Kidney glomerular epithelial cell (primary cell): Measurements from ENCODE around the gene JPH3.

Experiments
- DNase-seq: peaks from one replicate; lab custom pipeline; 2025; lab: John Stamatoyannopoulos, UW

Gene JPH3

DNA sequence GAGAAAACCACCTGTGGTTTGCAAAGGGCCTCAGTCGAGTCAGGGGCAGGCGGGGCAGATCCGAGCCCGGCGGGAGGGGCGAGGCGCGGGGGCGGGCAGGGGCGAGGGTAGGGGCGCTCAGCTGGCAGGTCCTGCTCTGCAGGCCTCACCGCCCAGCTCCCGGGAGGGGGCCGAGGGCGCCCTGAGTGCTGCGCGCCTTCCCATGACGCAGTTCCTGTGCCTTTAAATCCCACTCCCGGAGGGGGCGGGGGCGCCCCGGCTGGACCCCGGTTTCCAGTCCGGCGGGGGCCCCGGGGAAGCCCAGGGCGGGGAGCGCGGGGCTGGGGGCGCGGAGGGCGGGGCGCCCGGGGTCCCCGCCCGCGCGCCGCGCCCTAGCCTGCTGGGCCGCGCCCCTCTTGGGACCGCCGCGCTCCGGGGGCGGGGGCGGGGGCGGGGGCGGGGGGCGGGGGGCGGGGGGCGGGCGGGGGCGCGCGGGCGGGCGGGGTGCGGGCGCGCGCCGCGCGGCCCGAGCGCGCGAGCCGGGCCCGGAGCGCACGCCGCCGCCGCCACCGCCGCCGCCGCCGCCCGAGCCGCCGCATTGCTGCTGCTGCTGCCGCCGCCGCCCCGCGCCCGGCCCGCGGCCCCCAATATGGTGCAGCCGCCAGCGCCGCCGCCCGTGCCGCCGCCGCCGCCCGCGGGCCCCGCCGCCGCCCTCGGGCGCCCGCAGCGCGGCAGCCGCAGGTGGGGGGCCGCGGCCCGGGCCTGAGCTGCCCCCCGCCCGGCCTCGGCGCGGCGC, at the start of gene JPH3:
Gene JPH3, plus strand, starts transcription at position 508 of the 775 bp plus-strand sequence. CDS start 639 bp downstream, outside the sequence.
- DNase-seq: no peak

DNA sequence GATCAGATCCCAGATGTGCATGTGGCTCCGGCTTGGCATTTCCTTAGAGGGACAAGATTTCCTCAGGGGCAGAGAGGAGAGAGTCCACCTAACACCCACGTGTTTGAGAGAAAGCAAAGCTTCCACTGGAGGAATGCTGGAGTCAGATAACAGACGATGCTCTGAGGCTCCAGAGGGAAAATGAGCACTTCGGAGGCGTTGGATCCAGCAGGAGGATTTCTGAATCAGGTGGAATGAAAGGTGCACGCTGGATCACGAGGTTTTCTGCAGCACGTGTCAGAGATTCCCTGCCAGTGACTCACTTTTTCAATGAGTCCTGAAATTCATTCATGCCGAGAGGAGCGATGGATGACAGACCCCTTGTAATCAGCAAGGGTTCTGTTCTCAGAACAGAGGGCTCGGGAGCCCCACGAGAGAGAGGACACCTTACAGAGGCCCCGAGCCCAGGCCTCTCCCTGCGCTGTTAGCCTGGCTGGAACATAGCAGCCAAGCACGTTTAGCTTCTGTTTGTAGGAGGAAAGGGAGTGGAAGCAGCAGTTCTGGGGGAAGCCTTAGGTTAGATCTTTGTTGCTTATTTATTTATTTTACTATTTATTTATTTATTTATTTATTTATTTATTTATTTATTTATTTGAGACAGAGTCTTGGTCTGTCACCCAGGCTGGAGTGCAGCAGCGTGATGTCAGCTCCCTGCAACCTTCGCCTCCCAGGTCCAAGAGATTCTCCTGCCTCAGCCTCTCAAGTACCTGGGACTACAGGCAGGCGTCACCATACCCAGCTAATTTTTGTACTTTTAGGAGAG, 49.3 kb upstream of the JPH3 start:
- DNase-seq: peak; percentile 36

DNA sequence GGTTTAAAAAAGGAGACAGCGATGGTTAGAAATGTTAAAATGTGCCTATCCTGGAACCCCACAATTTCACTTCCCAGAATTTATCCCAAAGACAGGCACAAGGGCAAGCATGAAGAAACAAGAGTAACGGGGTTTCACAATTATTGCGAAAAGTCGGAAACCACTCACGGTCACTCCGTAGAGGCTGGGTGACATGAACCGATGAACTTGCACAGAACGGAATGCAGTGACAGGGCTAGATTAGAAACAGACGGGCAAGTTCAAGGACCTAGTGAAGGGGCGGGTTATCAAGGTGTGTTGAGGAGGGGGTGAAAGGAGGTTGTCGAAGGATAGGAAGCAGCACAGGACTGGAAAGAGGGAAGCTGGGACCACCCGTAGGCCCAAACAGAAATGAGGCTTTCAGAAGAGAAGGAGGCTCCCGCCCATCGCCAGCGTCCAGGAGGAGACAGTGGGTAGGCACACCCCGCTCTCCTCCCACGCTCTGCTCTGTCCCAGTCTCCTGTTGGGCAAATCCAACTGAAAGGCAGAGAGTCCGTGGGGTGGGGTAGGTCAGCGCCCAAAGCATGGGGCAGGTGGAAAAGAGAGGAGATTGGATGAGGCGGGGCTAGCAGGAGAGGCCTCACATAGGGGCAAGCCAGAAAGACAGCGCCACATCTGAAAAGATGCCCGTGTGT, 47.4 kb upstream of the JPH3 start:
- no peak for DNase-seq

DNA sequence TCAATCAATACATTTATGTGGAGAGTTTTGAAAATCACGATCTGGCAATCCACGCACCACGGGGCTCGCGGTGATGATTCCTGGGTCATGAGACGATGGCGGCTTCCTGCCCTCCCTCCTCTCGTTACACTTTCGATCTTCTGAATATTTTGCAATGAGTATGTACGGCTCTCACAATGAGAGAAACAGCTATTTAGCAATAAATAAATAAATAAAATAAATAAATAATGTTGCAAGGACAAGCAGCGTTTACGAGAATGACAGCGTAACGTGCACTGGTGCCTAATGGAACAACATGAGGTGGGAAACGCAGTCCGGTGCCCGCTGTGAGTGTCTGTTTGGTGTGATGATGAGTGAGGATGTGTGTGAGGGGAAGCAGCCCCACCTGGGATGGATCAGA, 46.7 kb upstream of the JPH3 start:
- no peak for DNase-seq

DNA sequence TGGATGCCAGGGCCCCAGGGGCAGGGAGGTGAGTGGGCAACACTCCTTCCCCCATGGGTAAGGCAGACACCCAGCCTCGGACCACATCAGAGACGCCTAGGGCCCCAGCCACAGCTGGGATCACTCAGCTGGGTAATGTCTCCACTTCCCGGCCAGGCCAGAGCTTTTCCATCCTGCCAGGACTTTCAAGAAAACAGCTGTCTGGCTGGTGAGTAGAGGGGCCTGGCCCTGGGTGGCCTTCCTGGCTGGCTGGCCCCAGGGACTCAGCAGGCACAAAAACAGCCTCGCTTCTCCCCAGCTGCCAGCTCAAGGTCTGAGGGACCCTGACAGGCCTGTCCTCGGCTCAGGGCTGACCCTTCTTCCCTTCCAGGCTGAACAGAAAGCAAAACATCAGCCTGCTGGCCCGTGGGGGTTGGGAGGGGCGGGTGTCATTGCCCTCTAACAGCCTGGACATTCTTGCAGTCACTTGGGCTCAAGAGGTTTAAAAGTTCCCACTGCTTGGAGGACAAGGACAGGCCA, 45.3 kb upstream of the JPH3 start:
- no peak for DNase-seq

DNA sequence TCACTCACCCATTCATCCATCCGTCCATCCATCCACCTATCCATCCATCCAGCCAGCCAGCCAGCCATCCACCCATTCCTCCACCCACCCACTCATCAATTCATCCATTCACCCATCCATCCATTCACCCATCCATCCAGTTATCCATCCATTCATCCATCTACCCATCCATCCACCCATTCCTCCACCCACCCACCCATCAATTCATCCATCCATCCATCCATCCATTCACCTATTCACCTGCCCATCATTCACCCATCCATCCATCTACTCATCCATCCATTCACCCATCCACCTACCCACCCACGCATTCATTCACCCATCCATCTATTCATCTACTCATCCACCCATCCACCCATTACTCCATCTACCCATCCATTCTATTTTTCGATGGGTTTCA, 43.6 kb upstream of the JPH3 start:
- no peak for DNase-seq

DNA sequence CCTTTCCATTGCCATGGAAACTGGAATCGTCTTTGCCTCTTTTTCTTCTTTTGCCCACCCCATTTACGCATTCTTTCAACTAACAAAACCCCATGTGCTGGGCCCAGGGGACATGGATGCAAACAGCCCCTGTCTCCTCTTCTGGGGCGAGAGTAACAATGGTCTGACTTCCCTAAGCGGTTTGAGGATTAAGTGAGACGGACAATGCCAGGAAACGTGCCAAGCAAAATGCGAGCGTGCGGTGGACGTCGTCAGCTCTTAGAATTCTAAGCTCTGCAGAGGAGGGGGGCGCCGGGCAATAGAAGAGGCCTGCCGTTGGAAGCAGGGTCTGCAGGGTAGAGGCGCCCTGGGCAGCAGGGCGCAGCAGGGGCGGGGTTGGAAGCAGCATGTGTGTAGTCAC, 42.4 kb upstream of the JPH3 start:
- DNase-seq: no peak

DNA sequence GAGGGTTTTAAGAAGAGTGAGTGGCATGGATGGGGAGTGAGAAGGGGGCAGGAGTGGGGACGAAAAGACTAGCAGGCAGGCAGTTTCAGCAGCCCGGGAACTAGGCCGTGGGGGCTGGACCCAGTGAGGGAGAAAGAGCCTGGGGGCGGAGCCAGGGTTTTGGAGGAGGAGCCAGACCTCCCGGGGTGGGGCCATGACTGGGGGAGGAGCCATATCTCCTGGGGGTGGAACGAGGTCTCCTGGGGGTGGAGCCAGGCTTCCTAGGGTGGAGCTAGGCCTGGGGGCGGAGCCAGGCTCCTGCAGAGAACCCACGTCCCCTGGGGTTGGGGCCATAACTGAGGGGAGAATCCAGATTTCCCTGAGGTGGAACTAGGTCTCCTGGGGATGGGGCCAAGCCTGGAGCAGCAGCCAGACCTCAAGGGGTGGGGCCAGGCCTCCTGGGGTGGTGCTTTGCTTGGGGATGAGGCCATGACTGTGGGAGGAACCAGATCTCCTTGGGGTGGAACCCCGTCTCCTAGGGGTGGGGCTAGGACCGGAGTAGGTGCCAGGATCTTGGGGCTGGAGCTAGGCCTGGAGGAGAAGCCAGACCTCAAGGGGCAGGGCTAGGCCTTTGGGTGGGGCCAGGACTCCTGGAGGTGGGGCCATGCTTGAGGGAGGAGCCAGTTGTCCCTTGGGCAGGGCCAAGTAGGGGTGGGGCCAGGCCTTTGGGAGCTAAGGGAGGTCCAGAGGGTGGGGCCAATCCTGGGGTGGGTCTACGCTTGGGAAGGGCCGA, 41.7 kb upstream of the JPH3 start:
- DNase-seq: no peak

DNA sequence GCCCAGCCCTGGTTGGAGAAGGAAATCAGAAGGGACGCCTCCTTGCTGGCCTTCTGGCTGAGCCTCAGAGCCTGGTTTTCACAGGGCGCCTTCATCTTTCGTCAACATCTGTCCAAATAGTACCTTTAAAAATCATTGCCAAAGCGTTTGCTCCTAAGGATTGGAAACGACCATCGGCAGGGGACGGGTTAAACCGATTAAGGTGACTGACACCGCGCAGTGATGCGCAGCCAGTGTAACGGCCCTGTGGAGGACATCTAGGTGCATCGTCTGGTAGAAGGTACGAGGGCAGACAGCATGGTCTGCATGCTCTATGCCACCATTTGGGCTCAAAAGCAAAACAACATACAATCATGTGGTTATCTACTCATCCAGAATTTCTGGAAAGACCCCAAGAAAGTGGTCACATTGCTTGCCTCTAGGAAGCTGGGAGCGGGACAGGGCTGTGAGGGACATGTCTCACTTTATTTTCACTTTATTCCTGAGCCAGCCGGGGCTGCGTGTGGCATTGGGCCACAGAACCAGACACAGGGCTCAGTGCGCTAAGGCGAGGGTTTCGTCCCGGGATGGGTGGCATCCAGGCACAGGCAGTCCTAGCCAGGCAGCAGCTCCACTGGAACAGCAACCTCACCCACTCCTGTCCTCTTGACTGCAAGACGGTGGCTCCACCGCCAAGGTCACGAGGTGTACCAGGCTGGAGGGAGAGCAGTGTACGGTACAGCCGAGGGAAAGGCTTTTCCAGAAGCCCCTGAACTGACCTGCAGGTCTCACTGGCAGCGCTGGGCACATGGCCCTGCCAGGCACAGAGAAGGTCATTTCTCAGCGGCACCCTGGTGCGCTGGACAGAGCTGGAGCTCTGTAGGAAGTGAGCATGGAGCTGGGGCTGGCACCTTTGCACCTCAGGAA, 40.9 kb upstream of the JPH3 start:
- no peak for DNase-seq

DNA sequence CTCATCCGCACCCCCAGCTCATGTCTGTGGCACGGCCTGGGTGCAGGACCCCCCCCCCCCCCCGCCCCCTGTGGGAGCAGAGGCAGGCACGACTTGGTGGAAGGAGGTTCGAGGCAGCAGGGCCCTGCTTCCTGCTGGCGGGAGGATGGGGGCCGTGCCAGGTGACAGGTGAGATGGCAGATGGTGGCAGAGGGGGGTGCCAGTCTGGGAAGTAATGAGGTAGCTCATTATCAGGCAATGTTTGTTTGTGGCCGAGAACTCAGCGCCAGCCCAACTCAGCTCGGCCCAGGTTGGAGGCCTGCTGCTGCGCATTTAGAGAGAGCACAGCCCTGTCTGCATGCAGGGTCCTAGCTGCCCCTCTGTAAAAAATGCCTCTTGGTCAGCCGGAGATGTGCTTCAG, 40.1 kb upstream of the JPH3 start:
- DNase-seq: no peak

DNA sequence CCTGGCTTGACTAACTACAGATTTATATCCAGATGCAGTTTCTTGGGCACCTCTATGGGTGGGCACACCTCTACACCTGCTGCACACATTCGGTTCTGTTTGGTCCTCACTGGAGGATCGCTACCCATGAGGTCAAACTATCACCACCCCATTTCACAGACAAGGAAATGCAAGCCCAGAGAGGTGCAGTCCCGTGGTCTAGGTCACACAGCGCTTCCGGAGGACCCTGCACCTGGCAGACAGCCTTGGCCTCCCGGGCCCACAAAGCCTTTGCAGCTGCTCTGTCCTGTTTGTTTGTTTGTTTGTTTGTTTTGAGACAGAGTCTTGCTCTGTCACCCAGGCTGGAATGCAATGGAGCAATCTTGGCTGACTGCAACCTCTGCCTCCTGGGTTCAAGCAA, 39.3 kb upstream of the JPH3 start:
- DNase-seq: no peak

DNA sequence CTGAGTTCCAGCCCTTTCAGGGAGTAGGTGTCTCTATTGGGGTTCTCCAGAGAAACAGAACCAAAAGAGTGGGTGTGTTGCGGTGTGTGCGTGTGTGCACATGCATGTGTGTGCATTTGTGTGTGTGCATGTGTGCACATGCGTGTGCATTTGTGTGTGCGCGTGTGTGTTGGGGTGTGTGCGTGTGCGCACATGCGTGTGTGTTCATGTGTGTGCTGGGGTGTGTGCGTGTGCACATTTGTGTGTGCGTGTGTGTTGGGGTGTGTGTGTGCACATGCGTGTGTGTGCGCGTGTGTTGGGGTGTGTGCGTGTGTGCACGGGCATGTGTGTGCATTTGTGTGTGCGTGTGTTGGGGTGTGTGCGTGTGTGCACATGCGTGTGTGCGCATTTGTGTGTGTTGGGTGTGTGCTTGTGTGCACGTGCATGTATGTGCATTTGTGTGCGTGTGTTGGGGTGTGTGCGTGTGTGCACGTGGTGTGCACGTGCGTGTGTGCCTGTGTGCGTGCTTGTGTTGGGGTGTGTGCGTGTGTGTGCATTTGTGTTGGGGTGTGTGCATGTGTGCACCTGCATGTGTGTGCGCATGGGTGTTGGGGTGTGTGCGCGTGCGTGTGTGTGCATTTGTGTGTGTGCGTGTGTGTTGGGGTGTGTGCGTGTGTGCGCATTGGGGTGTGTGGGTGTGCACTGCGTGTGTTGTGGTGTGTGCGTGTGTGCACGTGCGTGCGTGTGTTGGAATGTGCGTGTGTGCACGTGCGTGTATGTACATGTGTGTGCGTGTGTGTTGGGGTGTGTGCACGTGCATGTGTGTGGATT, 38.4 kb upstream of the JPH3 start:
- no peak for DNase-seq

DNA sequence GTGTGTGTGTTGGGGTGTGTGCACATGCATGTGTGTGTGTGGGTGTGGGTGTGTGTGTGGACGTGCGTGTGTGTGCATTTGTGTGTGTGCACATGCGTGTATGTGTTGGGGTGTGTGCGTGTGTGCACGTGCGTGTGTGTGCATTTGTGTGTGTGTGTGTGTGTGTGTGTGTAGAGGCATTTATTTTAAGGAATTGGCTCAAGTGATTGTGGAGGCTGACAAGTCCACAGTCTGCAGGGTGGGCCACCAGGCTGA, 37.9 kb upstream of the JPH3 start:
- DNase-seq: no peak

DNA sequence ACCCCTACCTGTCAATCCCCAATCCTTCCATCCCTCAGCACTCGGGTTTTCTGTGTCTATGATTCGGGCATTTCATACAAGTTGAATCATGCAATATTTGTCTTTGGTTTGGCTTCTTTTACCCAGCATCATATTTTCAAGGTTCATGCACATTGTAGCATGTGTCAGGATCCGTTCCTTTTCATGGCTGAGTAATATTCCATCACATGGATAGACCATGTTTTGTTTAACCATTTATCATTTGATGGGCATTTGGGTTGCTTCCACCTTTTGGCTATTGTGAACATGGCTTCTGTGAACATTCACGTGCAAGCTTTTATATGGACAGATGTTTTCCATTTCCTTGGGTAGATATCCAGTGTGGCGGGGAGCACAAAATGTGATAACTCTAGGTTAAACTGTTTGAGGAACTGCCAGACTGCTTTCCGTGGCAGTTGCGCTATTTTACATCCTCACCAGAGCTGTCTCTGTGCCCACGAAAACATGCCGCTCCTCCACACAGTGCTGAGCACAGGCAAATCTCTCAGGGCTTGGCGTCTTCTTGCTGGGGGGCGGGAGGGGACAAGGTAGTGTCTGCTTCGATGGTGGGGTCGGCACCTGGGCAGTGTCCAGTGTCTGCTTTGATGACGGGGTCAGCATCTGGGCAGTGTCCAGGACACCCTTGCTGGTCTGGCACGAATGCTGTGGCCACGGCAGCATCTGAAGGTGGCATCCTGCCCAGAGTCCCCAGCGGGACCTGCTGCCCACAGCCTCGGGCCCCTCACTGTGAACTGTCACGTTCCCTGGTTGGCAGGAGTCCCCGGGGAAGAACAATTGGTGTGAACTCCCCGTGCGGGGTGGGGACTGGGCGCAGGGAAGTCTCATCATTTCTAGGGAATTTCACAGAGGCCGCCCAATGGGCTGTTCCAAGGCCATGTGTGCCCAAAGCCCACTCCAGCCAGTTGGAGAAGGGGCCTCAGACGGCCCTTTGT, 32.4 kb upstream of the JPH3 start:
- no peak for DNase-seq

DNA sequence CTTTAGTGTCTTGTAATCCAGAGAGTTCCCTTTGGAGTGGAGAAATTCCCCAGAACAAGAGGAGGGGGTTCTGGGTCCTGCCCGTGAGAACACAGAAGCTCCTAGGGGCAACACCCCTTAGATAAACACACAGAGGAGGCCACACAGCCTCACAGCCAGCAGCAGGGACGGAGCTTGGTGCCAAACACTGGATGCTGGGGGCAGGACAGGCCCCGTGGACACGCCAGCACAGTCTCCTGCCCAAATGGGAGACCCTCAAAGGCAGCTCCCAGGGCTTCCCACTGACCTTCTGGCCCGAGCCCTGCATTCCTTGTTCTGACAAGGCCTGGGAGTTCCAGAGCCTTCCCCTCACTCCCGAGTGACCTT, 31.8 kb upstream of the JPH3 start:
- DNase-seq: no peak

DNA sequence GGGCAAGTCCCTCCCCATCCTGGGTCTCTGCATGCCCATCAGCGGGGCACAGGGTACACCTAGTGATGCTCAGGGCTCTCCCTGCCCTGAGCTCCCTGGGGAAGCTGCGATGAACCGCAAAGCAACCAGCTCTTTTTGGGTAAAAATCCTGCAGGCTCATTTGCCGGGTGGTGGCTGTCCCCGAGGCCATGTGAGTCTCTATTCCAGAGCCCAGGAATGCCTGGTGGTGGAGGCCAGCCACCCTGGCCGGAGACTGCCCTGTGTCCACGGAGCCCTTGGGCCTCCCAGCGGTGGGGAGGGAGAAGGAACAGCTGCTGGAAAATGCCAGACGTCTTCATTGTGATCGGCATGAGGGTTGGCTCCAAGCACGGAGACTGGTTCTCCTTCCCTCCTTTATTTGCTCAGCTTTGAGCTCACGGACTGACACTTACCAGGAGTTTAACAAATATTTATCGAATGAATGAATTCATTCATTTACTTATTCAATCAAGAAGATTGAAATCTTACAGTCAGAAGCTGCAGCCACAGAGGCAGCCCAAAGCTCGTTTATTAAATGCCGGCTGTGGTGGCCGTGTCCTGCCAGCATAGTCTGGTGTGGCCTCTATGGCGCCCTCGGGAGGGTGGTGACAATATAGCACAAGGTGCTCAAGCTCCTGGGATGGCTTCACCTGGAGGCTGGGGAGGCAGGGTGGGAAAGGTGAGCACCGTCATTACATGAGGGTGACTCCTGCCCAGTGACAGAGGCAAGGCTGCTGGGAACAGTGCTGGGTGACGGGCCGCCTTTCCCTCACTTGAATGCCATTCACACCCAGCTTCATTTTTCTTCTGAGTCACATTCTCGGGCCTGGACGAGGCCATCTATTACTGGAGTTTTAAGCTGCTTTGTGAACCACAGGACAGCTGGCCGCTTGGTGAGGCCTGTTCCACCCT, 31.1 kb upstream of the JPH3 start:
- no peak for DNase-seq

DNA sequence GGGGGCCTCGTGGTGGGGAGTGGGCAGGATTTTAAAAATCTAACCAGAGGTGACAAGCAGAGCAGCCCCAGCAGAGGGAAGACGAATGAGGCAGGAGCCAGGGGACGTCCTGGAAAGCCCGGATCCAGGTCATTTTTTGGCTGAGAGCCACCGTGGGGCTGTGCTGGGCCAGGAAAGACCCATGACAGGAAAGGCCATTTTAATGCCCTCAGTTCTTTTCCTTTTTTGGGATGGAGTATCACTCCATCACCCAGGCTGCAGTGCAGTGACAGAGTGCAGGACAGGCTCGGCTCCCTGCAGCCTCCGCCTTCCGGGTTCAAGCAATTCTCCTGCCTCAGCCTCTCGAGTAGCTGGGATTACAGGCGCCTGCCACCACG, 30.5 kb upstream of the JPH3 start:
- DNase-seq: no peak

DNA sequence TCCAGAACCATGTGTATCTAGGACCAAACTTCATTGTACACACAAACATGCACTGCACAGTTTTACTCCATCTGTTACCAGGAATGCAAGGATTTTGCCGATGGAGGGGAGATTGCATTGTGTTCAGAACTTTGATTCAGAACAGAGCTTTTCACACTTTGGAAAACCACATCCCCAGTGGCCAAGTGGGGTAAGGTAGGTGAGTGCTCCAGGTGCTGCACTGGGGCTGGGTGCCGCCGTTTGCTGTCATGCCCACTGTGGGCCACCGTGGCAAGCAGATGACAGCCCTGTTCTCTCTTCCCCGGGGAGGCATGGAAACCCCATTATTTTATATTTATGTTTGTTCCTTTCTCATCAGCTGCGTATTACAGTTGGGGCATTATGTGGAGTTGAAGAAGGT, 29.3 kb upstream of the JPH3 start:
- DNase-seq: no peak
